Mesenchymal stem cell (in vitro differentiated cells and primary cell): Measurements from ENCODE around the gene MCF2L2.
A peak's percentile ranks its signal among the peaks of the same experiment; 100 is the strongest.

Experiments
- DNase-seq: peaks from one replicate; pipeline ENCODE4 v3.0.0-alpha.2; 2013
- H2AFZ ChIP-seq: one replicate; pipeline ENCODE4 v1.6.1; 2013; ENCODE audit warnings: low read depth, mild to moderate bottlenecking, control low read depth, inconsistent platforms, low read length, moderate library complexity
- H2AK5ac ChIP-seq: 2 replicates; pipeline ENCODE4 v1.6.1; 2013; ENCODE audit warnings: low read length, moderate library complexity, mild to moderate bottlenecking, inconsistent platforms; ENCODE audit not compliant: severe bottlenecking
- H2BK120ac ChIP-seq: one replicate; pipeline ENCODE4 v1.6.1; 2013; ENCODE audit warnings: low read depth, mild to moderate bottlenecking, inconsistent platforms, low read length, moderate library complexity
- H2BK12ac ChIP-seq, 2 experiments: one replicate each; pipeline ENCODE4 v1.6.1; 2013; ENCODE audit warnings: inconsistent platforms in 2 of 2, low read length in 2 of 2, mild to moderate bottlenecking in 2 of 2, moderate library complexity in 2 of 2, control low read depth in 1 of 2
- H2BK15ac ChIP-seq: one replicate; pipeline ENCODE4 v1.6.1; 2013; ENCODE audit warnings: mild to moderate bottlenecking, low read depth, inconsistent platforms; ENCODE audit not compliant: poor library complexity, severe bottlenecking
- H2BK5ac ChIP-seq: 2 replicates; pipeline ENCODE4 v1.6.1; 2013; ENCODE audit warnings: low read depth, mild to moderate bottlenecking, low read length, control low read depth, inconsistent platforms; ENCODE audit not compliant: poor library complexity, severe bottlenecking
- H3K14ac ChIP-seq, 2 experiments: one replicate each; pipeline ENCODE4 v1.6.1; 2013; ENCODE audit warnings: inconsistent platforms in 2 of 2, low read length in 2 of 2, control low read depth in 1 of 2, mild to moderate bottlenecking in 1 of 2, moderate library complexity in 1 of 2
- H3K18ac ChIP-seq, 2 experiments: one replicate each; pipeline ENCODE4 v1.6.1; 2013; ENCODE audit warnings: inconsistent platforms in 2 of 2, low read length in 2 of 2, control low read depth in 1 of 2, low read depth in 1 of 2, mild to moderate bottlenecking in 1 of 2
- H3K23ac ChIP-seq, 2 experiments: one replicate each; pipeline ENCODE4 v1.6.1; 2013; ENCODE audit warnings: inconsistent platforms in 2 of 2, low read length in 2 of 2, mild to moderate bottlenecking in 2 of 2, moderate library complexity in 2 of 2, control low read depth in 1 of 2
- H3K27ac ChIP-seq: 2 replicates; pipeline ENCODE4 v1.5.1; 2013; ENCODE audit warnings: mild to moderate bottlenecking, moderate library complexity, low read length, control low read depth, inconsistent platforms; ENCODE audit not compliant: poor library complexity, severe bottlenecking
- H3K27me3 ChIP-seq, 2 experiments: 2 replicates each; pipeline versions ENCODE4 v1.6.1 to v1.7.0; 2013; ENCODE audit warnings: low read length in 2 of 2, mild to moderate bottlenecking in 2 of 2, moderate library complexity in 2 of 2, control low read depth in 1 of 2, inconsistent platforms in 1 of 2; ENCODE audit not compliant: control insufficient read depth in 1 of 2, insufficient read depth in 1 of 2
- H3K36me3 ChIP-seq, 2 experiments: 2 replicates each; pipeline versions ENCODE4 v1.6.1 to v1.7.0; 2013; ENCODE audit warnings: low read length in 2 of 2, control low read depth in 1 of 2, inconsistent platforms in 1 of 2, low read depth in 1 of 2, mild to moderate bottlenecking in 1 of 2; ENCODE audit not compliant: insufficient read depth in 2 of 2, control insufficient read depth in 1 of 2
- H3K4ac ChIP-seq, 2 experiments: one replicate each; pipeline ENCODE4 v1.6.1; 2013; ENCODE audit warnings: inconsistent platforms in 2 of 2, low read length in 2 of 2, mild to moderate bottlenecking in 2 of 2, moderate library complexity in 2 of 2, control low read depth in 1 of 2, low read depth in 1 of 2
- H3K4me1 ChIP-seq: 2 replicates; pipeline ENCODE4 v1.6.1; 2013; ENCODE audit warnings: low read depth, low read length, control low read depth; ENCODE audit not compliant: control insufficient read depth, insufficient read depth
- H3K4me2 ChIP-seq: 2 replicates; pipeline ENCODE4 v1.6.1; 2013; ENCODE audit warnings: low read length, mild to moderate bottlenecking, inconsistent platforms; ENCODE audit not compliant: poor library complexity, severe bottlenecking
- H3K4me3 ChIP-seq, 2 experiments: 2 replicates each; pipeline versions ENCODE4 v1.5.1 to v1.7.0; 2013; ENCODE audit warnings: low read length in 2 of 2, mild to moderate bottlenecking in 2 of 2, control low read depth in 1 of 2, low read depth in 1 of 2; ENCODE audit not compliant: insufficient read depth in 1 of 2
- H3K79me1 ChIP-seq: replicated peaks from 2 replicates; pipeline ENCODE4 v1.6.1; 2013; ENCODE audit warnings: mild to moderate bottlenecking, control low read depth, low read length, inconsistent platforms; ENCODE audit not compliant: poor library complexity, severe bottlenecking
- H3K9ac ChIP-seq: 2 replicates; pipeline ENCODE4 v1.7.0; 2013; ENCODE audit warnings: mild to moderate bottlenecking, low read length, moderate library complexity
- H3K9me3 ChIP-seq: 2 replicates; pipeline ENCODE4 v1.7.0; 2013; ENCODE audit warnings: mild to moderate bottlenecking, low read length; ENCODE audit not compliant: control insufficient read depth
- H4K8ac ChIP-seq: one replicate; pipeline ENCODE4 v1.6.1; 2013; ENCODE audit warnings: inconsistent platforms, mild to moderate bottlenecking, low read length, moderate library complexity
- H4K91ac ChIP-seq: one replicate; pipeline ENCODE4 v1.6.1; 2013; ENCODE audit warnings: mild to moderate bottlenecking, low read length, inconsistent platforms
- WGBS: methylation state at CpG from one replicate; pipeline ENCODE4 v1.1.7; 2013; ENCODE audit warnings: mixed read lengths; 5-methylcytosine and 5-hydroxymethylcytosine counted together

The MCF2L2 gene

DNA sequence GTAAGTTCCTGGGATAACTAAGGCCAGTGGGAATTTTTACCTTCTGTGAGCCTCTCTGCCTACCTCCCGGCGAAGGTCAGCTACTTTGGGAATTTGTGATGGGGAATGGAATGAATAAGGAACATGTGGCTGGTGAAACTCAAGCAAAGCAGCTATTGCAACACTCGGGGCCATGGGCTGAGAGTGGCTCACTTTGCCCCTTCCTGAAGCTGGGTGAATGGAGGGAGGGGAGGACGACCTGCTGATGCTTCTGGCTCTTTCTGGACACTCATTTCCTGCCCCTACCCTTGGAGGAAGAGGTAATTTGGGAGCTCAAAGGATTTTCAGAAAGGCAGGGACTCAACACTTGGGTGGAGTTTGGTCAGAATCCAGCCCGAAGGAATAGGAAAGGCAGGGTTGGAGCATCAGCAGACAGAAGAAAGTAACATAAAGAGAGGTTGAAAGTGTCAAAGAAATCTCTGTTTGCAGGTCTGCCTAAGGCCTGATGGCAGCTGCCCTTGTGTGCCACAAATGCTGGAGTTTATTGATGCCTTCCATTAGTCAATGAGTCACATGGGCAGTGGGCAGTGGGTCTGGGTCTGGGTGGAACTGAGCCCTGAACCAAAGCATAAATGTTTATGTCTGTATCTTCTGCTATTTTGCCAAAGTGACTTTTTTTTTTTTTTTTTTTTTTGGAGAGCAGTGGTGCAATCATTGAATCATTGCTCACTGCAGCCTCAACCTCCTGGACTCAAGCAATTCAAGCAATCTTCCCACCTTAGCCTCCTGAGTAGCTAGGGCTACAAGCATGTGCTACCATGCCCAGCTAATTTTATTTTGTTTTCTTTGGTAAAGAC is 278.3 kb downstream of the MCF2L2 start:
- Histone ChIP-seq H3K23ac (no peak overlapping the region), H2AFZ (no peak overlapping the region), H3K79me1 (no peaks in the 10 kb centered on the region), H2BK15ac (no peak overlapping the region), H3K4me1 (no peaks in the 10 kb centered on the region), H3K4me2 (no peak overlapping the region), H3K4me3 (no peak overlapping the region), H4K91ac (no peak overlapping the region), H2BK12ac (no peak overlapping the region), H3K9me3 (no peaks in the 10 kb centered on the region), H3K4ac (no peak overlapping the region), H3K27me3 (peaks cover 12 to 35% of the 10 kb centered on the region in 2 experiments), H3K9ac (no peak overlapping the region), H3K18ac (peak overlapping the region in 1 of 2 experiments; percentile 40), H2BK120ac (no peak overlapping the region), H4K8ac (no peak overlapping the region), H2AK5ac (no peak overlapping the region), H3K27ac (no peak overlapping the region), H3K36me3 (no peaks in the 10 kb centered on the region), H3K14ac (peak overlapping the region in 1 of 2 experiments; percentile 84), H2BK5ac (no peak overlapping the region)
- no peak for DNase-seq
- WGBS: 56% methylated on average over 5 of the region's 5 CpGs

DNA sequence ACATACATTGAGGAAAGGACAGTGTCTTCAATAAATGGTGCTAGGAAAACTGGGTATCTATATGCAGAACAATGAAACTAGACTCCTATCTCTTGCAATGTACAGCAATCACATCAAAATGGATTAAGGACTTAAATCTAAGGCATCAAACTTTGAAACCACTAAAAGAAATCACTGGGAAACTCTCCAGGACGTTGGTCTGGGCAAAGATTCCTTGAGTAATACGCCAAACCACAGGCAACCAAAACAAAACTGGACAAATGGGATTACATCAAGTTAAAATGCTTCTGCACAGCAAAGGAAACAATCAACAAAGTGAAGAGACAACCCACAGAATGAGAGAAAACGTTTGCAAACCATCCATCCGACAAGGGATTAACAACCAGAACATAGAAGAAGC is 280.4 kb downstream of the MCF2L2 start:
- no peak overlapping the region for H2BK15ac ChIP-seq
- no peaks in the 10 kb centered on the region for H3K4me1 ChIP-seq
- H3K14ac ChIP-seq: no peak overlapping the region
- no peak overlapping the region for H3K4me2 ChIP-seq
- H3K23ac ChIP-seq: no peak overlapping the region
- 67% methylated on average over 2 of the region's 4 CpGs for WGBS
- H2AK5ac ChIP-seq: no peak overlapping the region
- no peak overlapping the region for H2BK12ac ChIP-seq
- no peak overlapping the region for H3K9ac ChIP-seq
- H3K79me1 ChIP-seq: no peaks in the 10 kb centered on the region
- no peaks in the 10 kb centered on the region for H3K9me3 ChIP-seq
- no peak overlapping the region for H3K4ac ChIP-seq
- H2BK120ac ChIP-seq: no peak overlapping the region
- no peak overlapping the region for H4K91ac ChIP-seq
- no peak overlapping the region for H2BK5ac ChIP-seq
- H3K27me3 ChIP-seq: peaks cover 3 to 38% of the 10 kb centered on the region in 2 experiments
- no peaks in the 10 kb centered on the region for H3K36me3 ChIP-seq
- no peak overlapping the region for H3K18ac ChIP-seq
- H3K4me3 ChIP-seq: no peak overlapping the region
- H2AFZ ChIP-seq: no peak overlapping the region
- peak; percentile 51 for DNase-seq
- no peak overlapping the region for H4K8ac ChIP-seq
- no peak overlapping the region for H3K27ac ChIP-seq

- Histone ChIP-seq H3K27me3 (peaks cover 0 to 37% of the 10 kb centered on the region in 2 experiments), H3K4me1 (peaks cover 3% of the 10 kb centered on the region), H4K8ac (no peak overlapping the region), H3K79me1 (no peaks in the 10 kb centered on the region), H3K4me2 (no peak overlapping the region), H3K9ac (no peak overlapping the region), H2AFZ (no peak overlapping the region), H3K36me3 (no peaks in the 10 kb centered on the region), H3K9me3 (no peaks in the 10 kb centered on the region), H2BK15ac (no peak overlapping the region), H2AK5ac (no peak overlapping the region), H3K4me3 (no peak overlapping the region), H3K14ac (no peak overlapping the region), H2BK5ac (no peak overlapping the region), H4K91ac (no peak overlapping the region), H3K27ac (no peak overlapping the region), H3K18ac (no peak overlapping the region), H2BK120ac (no peak overlapping the region), H3K23ac (no peak overlapping the region), H3K4ac (no peak overlapping the region), H2BK12ac (no peak overlapping the region)
- DNase-seq: no peak
- 86% methylated on average over 1 of the region's 1 CpG for WGBS
These were observed 284.1 kb downstream of the MCF2L2 start for GRCh38 chr3:183144363-183144762.

DNA sequence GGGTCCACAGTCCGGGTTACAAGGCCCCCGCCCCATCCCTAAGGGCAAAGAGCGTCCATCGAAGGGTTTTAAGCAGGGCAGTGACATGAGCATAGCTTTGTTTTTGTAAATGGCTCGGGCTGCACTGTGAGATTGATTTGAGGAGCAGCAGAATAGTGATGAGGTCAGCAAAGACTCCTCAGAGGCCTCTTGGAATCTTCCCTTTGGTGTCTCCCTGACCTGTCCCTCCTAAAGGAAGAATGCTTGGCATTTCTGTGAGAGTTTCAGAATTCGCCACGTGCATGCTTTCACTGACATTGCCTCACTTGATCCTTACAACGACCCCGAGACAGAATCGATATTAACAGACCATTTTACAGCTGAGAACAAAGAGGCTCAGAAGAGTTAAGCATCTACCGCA is 286.2 kb downstream of the MCF2L2 start:
- Histone ChIP-seq H3K4ac (no peak overlapping the region), H2BK5ac (no peak overlapping the region), H2AK5ac (no peak overlapping the region), H3K23ac (no peak overlapping the region), H2BK120ac (no peak overlapping the region), H3K4me1 (peaks cover 3% of the 10 kb centered on the region), H3K18ac (no peak overlapping the region), H3K27ac (no peak overlapping the region), H3K79me1 (no peaks in the 10 kb centered on the region), H3K9me3 (peaks cover 5% of the 10 kb centered on the region), H3K36me3 (no peaks in the 10 kb centered on the region), H3K4me2 (no peak overlapping the region), H2BK15ac (no peak overlapping the region), H3K9ac (no peak overlapping the region), H2AFZ (no peak overlapping the region), H2BK12ac (no peak overlapping the region), H4K8ac (no peak overlapping the region), H3K14ac (no peak overlapping the region), H4K91ac (no peak overlapping the region), H3K27me3 (peaks cover 0 to 46% of the 10 kb centered on the region in 2 experiments), H3K4me3 (no peak overlapping the region)
- 75% methylated on average over 11 of the region's 11 CpGs for WGBS
- no peak for DNase-seq
